Testis (tissue), 2 donors: ENCODE data around the gene HEG1.

Experiments
- CTCF ChIP-seq, 3 experiments: fragments of 450-650 bp in 2 of 3; fragments of 200-600 bp in 1 of 3; sonication (generic) in 1 of 3; IDR thresholded peaks; one replicate each; pipeline ENCODE4 v1.5.1; 2016 to 2019; ENCODE audit warnings: antibody characterized with exemption in 3 of 3, mild to moderate bottlenecking in 2 of 3, moderate library complexity in 1 of 3
- POLR2A ChIP-seq: fragments of 450-650 bp; IDR thresholded peaks from one replicate; pipeline ENCODE4 v1.6.1; 2017; ENCODE audit warnings: antibody characterized with exemption, mild to moderate bottlenecking, moderate library complexity

DNA sequence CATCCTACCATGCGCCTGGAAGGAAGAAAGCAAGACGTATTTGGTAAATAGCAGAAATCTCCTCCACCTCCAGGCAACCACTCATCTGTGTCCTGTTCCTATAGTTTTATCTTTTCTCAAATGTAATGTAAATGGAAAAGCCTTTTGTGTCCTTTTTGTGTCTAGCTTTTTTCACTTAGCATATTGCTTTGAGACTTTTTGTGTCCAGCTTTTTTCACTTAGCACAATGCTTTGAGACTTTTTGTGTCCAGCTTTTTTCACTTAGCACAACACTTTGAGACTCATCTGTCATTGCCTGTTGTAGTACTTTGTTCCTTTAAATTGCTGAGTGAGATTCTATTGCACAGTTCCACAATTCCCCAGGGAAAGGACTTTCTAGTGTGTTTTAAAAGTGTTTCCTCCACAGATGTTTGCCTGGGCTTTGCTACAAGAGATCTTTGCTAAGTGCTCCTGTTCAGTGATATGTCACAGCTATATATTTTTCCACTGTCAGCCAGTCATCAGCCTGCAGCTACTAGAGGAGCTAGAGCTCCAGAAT is 93.3 kb downstream of the HEG1 start:
- TF ChIP-seq CTCF (IDR thresholded peaks at IDR 0.05): no peak
- TF ChIP-seq POLR2A: no peak
